HEK293T (cell line): Measurements from ENCODE around the gene ZNF653.

ENCODE experiments used
- ARNT ChIP-seq: fragments of 450-650 bp; IDR thresholded peaks from 2 replicates; pipeline ENCODE4 v1.6.1; 2017; ENCODE audit warnings: mild to moderate bottlenecking
- BHLHE40 ChIP-seq: fragments of 450-650 bp; IDR thresholded peaks from 2 replicates; pipeline ENCODE4 v1.6.1; 2016; ENCODE audit warnings: mild to moderate bottlenecking, moderate library complexity, borderline replicate concordance
- ELF4 ChIP-seq: fragments of 450-650 bp; IDR thresholded peaks from 2 replicates; pipeline ENCODE4 v1.6.1; 2017; ENCODE audit warnings: antibody characterized with exemption
- FOXK2 ChIP-seq: fragments of 450-650 bp; IDR thresholded peaks from 2 replicates; pipeline ENCODE4 v1.6.1; 2016; ENCODE audit warnings: mild to moderate bottlenecking
- FOXM1 ChIP-seq: fragments of 450-650 bp; IDR thresholded peaks from 2 replicates; pipeline ENCODE4 v1.6.1; 2017; ENCODE audit warnings: mild to moderate bottlenecking, borderline replicate concordance
- HDGF ChIP-seq: fragments of 450-650 bp; IDR thresholded peaks from 2 replicates; pipeline ENCODE4 v1.6.1; 2017; ENCODE audit warnings: antibody characterized with exemption, borderline replicate concordance
- L3MBTL2 ChIP-seq: fragments of 450-650 bp; conservative IDR thresholded peaks from 2 replicates; pipeline ENCODE4 v1.6.1; 2016; ENCODE audit warnings: mild to moderate bottlenecking
- PKNOX1 ChIP-seq: fragments of 450-650 bp; IDR thresholded peaks from 2 replicates; pipeline ENCODE4 v1.6.1; 2016
- SP1 ChIP-seq: fragments of 450-650 bp; IDR thresholded peaks from 2 replicates; pipeline ENCODE4 v1.6.1; 2017
- ZNF384 ChIP-seq: fragments of 450-650 bp; IDR thresholded peaks from 2 replicates; pipeline ENCODE4 v1.6.1; 2016

GRCh38 chr19:11528551-11529341, 23.1 kb upstream of the ZNF653 start, which contains the start of gene ECSIT:
- TF ChIP-seq ARNT (no peak), L3MBTL2 (no peak), BHLHE40 (no peak), FOXM1 (no peak), ELF4 (no peak), HDGF (no peak), ZNF384 (no peak), SP1 (no peak), PKNOX1 (no peak), FOXK2 (peak; percentile 63; the same call in 1 of the 2 replicates)
